GM18505 (cell line): ENCODE data around the gene GYG2.
"Not testable (repeated sequence)": the region's sequence is repeated elsewhere in the genome, so short reads cannot be mapped to it uniquely, and the experiment has no call there.

Experiments
- ATAC-seq: cut with Tn5 transposase; IDR thresholded peaks from one replicate; pipeline ENCODE4 v1.9.1; 2021; ENCODE audit not compliant: unreplicated experiment
- POLR2A ChIP-seq: IDR thresholded peaks from 4 replicates; pipeline ENCODE4 v1.6.1; 2011; ENCODE audit warnings: borderline replicate concordance; ENCODE audit not compliant: insufficient read depth, insufficient read length; ENCODE audit errors: extremely low read depth

The GYG2 gene

DNA sequence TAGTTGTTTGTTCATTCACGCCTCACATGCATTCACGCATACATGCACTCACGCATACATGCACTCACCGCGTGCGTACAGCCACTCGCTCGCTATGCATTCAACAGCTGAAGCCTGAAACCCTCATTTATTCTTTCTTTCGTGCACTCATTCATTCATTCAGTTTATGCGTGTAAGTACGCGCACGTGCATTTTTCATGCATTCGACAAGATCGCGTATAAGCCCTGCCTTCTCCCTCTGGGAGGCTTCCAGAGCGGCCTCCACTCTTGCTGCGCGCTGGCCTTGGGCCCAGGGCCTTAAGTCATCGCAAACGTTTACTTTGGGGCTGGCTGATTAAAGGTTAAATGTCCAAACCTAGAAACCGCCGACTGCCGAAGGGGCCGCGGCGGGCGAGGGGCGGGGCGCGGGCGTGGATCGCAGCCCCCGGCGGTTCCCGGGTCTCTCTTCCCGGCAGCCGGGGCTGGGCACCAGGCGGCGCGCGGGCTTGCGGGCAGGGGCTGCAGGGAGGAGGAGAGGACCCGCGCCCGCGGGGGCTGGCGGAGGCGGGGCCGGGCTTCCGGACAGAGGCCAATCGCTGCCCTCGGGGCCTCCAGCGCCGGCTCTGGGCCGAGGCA, at the start of gene GYG2:
GYG2 (plus strand) TSS at position 587 of the 615 bp plus-strand sequence. CDS start 1,259 bp downstream, outside the sequence.
- TF ChIP-seq POLR2A = no peak
- no peak for ATAC-seq

GRCh38 chrX:2780472-2781225, 48.1 kb upstream of the GYG2 start:
- ATAC-seq = not testable (repeated sequence)

- TF ChIP-seq POLR2A = no peak
- no peak for ATAC-seq
These were observed 47.5 kb upstream of the GYG2 start for GRCh38 chrX:2781226-2781571.

GRCh38 chrX:2781698-2782097, 47.0 kb upstream of the GYG2 start:
- ATAC-seq = no peak
- TF ChIP-seq POLR2A = no peak

- TF ChIP-seq POLR2A = no peak
- ATAC-seq = no peak
These were observed 46.6 kb upstream of the GYG2 start for GRCh38 chrX:2782171-2782570.

GRCh38 chrX:2782778-2783177, 46.0 kb upstream of the GYG2 start:
- TF ChIP-seq POLR2A = no peak
- ATAC-seq = no peak

- no peak for TF ChIP-seq POLR2A
- ATAC-seq = no peak
These were observed 44.7 kb upstream of the GYG2 start for GRCh38 chrX:2784026-2784425.

DNA sequence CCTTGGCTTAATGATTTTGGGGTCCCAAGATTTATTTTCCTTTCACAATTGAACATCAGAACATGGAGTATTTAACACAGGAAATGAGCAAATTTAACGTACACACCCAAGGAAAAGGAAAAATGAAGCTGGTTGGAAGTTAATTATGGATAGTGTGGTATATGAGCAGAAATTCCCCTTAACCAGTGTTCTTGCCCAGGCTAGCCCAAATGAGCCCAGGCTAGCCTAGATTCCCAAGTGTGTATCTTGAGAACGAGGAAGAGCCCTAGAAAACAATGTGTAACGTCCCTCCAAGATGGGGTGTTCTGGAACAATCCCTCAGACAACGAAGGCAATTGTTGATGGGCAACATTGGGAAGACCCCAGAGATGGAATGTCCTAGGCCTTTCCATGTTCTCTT, 43.2 kb upstream of the GYG2 start:
- ATAC-seq = no peak

GRCh38 chrX:2788980-2789379, 39.8 kb upstream of the GYG2 start:
- ATAC-seq = no peak
- TF ChIP-seq POLR2A = no peak

More for the DNA sequence above, 43.2 kb upstream of the GYG2 start:
- no peak for TF ChIP-seq POLR2A

DNA sequence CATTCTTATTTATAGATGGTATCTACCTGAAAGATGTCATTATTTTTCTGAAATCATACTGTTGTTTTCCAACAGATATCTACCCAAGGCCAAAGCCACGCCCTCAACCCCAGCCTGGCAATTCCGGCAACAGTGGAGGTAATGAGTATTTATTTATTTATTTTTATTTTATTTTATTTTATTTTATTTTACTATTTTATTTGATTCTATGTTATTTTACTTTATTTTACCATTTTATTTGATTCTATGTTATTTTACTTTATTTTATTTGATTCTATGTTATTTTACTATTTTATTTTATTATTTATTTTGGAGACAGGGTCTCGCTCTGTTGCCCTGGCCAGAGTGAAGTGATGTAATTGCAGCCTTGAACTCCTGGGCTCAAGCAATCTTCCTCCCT, 39.2 kb upstream of the GYG2 start:
- ATAC-seq = no peak
- TF ChIP-seq POLR2A = no peak

GRCh38 chrX:2793752-2794151, 35.0 kb upstream of the GYG2 start:
- TF ChIP-seq POLR2A = no peak
- ATAC-seq = no peak

GRCh38 chrX:2794336-2794735, 34.4 kb upstream of the GYG2 start:
- no peak for TF ChIP-seq POLR2A
- no peak for ATAC-seq

DNA sequence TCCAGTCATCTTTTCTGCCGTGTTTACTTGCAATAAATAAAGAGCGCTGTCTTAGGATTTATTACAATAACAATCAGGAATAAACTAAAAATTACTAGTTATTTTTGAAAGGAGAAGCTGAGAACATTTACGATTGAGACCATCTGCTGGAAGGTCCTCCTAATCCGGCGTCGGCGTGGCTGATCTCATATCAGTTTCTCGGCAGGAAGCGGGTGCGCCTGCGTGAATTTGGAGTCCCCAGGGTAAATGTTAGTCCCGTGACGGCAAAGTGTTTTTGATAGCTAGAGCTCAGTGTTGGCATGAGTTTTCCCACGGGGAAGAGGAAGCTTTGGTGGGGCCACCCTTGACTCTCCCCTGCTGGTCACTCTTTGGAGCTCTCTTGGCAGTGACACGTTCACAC, 31.9 kb upstream of the GYG2 start:
- not testable (repeated sequence) for ATAC-seq

DNA sequence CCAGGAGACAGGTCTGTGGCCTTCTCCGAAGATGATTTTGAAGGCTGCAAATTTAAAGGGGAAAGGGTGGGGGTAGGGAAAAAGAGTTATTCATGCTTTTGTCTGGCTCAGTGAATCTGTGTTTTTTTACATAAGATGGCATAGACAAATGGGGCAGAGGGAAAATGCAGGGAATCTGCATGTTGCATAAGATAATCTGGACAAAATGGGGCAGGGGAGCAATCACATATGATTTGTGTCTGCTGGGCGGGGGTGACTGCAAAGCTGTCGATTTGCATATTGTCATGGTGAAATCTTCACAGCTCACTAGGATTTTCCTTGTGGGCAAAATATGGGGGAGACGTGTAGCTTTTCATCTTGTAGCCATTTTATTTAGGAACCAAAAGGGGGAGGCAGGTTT, 29.4 kb upstream of the GYG2 start:
- ATAC-seq = no peak
- no peak for TF ChIP-seq POLR2A

DNA sequence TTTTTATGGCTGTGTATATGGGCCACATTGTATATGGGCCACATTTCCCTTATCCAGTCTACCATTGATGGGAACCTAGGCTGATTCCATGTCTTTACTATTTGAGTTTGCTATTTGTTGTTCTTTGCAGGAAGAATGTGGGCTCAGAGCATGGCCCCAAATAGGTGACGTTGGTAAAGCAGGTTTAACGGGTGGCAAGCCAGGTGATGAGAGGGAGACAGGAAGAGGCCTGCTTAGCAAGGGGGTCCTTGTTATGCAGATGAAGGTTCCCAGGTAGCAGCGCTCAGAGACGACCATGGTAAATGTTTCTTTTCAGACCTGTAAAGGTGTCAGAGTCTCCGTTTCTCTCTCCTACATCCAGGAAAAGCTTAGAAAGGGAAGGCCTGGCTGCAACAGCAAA, 28.8 kb upstream of the GYG2 start:
- not testable (repeated sequence) for ATAC-seq
